ENCODE measurements around the gene NXT2. TPM values are rescaled to one million over a fixed set of nuclear protein-coding genes. Genes with fewer than 3 reads are reported as not detected.

The NXT2 gene
- total RNA-seq: 2.9 and 5.2 TPM in 2 replicates

GRCh38 chrX:109536439-109537323 is at the start of gene NXT2:
Gene NXT2 (plus strand): TSS chrX:109536844. CDS start chrX:109537007, 163 bp downstream.

Other genes starting within 250 kb of the NXT2 start
- gene GUCY2F, start 54.8 kb upstream of the NXT2 start, total RNA-seq: under 0.01 TPM in 1 of 2 replicates, not detected in the other
- under 0.01 and 0.06 TPM in 2 replicates for gene KCNE5, start 88.3 kb downstream of the NXT2 start, total RNA-seq
- gene ACSL4, start 196.4 kb downstream of the NXT2 start, total RNA-seq: 51.8 and 73.0 TPM in 2 replicates